Neutrophil (primary cell): ENCODE measurements around the gene ZSWIM6.

Source experiments
- H3K27ac ChIP-seq: fragments of 200-600 bp; sonication (generic); 2 replicates; pipeline ENCODE4 v1.5.1; 2016; ENCODE audit warnings: mild to moderate bottlenecking, moderate library complexity
- H3K27me3 ChIP-seq: fragments of 200-600 bp; sonication (generic); 2 replicates; pipeline ENCODE4 v1.6.0; 2016; ENCODE audit warnings: mild to moderate bottlenecking
- H3K36me3 ChIP-seq: fragments of 200-600 bp; sonication (generic); 2 replicates; pipeline ENCODE4 v1.5.1; 2017
- H3K4me1 ChIP-seq, 2 experiments: fragments of 200-600 bp in 1 of 2; sonication (generic) in 1 of 2; 1 replicate in 1 of 2; 2 replicates in 1 of 2; pipeline versions ENCODE4 v1.5.1 to v1.6.1; 2013 to 2016; ENCODE audit warnings: low read depth in 1 of 2, low read length in 1 of 2, mild to moderate bottlenecking in 1 of 2, moderate library complexity in 1 of 2; ENCODE audit not compliant: control insufficient read depth in 1 of 2, insufficient read depth in 1 of 2
- H3K4me3 ChIP-seq, 2 experiments: fragments of 200-600 bp in 1 of 2; sonication (generic) in 1 of 2; 1 replicate in 1 of 2; 2 replicates in 1 of 2; pipeline ENCODE4 v1.5.1; 2013 to 2016; ENCODE audit warnings: low read depth in 1 of 2, low read length in 1 of 2, mild to moderate bottlenecking in 1 of 2, moderate library complexity in 1 of 2
- H3K9me3 ChIP-seq: fragments of 200-600 bp; sonication (generic); 2 replicates; pipeline ENCODE4 v1.5.1; 2016
- TF ChIP-seq, protein P1 (sequence below): fragments of 200-600 bp; sonication (generic); IDR thresholded peaks from 2 replicates; pipeline ENCODE4 v1.5.1; 2016; ENCODE audit warnings: antibody characterized with exemption

Gene ZSWIM6

GRCh38 chr5:61321669-61322068 is 10.4 kb upstream of the ZSWIM6 start:
- Histone ChIP-seq H3K27me3 (peaks cover 8% of the 10 kb centered on the region), H3K4me3 (no peak overlapping the region), H3K9me3 (no peaks in the 10 kb centered on the region), H3K27ac (no peak overlapping the region), H3K36me3 (no peaks in the 10 kb centered on the region), H3K4me1 (peaks cover 14 to 16% of the 10 kb centered on the region in 2 experiments)
- TF ChIP-seq, protein P1, sequence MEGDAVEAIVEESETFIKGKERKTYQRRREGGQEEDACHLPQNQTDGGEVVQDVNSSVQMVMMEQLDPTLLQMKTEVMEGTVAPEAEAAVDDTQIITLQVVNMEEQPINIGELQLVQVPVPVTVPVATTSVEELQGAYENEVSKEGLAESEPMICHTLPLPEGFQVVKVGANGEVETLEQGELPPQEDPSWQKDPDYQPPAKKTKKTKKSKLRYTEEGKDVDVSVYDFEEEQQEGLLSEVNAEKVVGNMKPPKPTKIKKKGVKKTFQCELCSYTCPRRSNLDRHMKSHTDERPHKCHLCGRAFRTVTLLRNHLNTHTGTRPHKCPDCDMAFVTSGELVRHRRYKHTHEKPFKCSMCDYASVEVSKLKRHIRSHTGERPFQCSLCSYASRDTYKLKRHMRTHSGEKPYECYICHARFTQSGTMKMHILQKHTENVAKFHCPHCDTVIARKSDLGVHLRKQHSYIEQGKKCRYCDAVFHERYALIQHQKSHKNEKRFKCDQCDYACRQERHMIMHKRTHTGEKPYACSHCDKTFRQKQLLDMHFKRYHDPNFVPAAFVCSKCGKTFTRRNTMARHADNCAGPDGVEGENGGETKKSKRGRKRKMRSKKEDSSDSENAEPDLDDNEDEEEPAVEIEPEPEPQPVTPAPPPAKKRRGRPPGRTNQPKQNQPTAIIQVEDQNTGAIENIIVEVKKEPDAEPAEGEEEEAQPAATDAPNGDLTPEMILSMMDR, result no peak

- TF ChIP-seq, protein P1, result no peak
- no peak overlapping the region for H3K27ac ChIP-seq
- H3K9me3 ChIP-seq, result no peaks in the 10 kb centered on the region
- H3K36me3 ChIP-seq, result no peaks in the 10 kb centered on the region
- H3K4me1 ChIP-seq, result peaks cover 14 to 16% of the 10 kb centered on the region in 2 experiments
- no peak overlapping the region for H3K4me3 ChIP-seq
- peaks cover 22% of the 10 kb centered on the region for H3K27me3 ChIP-seq
Observed at GRCh38 chr5:61322738-61323725, 9.0 kb upstream of the ZSWIM6 start.

- Histone ChIP-seq H3K27me3 (peaks cover 48% of the 10 kb centered on the region), H3K9me3 (no peaks in the 10 kb centered on the region), H3K4me1 (peaks cover 8 to 9% of the 10 kb centered on the region in 2 experiments), H3K4me3 (no peak overlapping the region), H3K27ac (no peak overlapping the region), H3K36me3 (no peaks in the 10 kb centered on the region)
- TF ChIP-seq, protein P1, result no peak
Observed at GRCh38 chr5:61327760-61328753, 4.0 kb upstream of the ZSWIM6 start.

DNA sequence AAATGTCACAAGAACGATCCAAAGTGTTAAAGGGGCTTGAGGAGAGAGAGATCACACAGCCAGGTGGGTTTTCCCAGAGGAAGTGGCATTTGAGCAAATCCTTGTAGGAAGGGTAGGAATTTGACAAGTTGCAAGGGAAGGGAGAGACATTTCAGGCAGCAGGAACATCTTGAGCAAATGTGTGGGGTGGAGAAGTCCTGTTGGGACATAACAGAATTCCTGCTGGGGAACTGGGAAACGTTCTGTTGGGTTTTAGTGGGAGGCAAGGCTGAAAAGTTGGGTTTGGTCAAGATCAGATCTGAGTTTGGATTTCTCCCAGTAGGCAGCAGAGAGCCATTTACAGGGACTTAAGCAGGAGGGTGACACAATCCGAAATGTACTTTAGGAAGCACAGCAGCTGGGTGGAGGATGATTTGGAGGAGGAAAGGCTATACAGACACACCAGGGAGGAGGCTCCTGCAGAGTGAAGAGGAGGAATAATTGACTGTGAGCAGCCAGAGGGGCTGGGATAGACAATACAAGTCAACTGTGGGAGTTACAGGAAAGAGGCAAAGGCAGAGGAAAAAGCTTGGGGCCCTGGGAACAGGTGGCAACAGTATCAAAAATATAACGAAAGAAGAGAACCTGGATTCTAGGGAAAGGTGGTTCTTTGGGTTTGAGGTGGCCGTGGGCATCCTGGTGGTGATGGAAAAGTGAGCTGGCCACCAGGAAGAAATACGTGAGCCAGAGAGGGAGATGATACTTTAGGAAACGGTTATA is 3.1 kb upstream of the ZSWIM6 start:
- Histone ChIP-seq H3K36me3 (no peaks in the 10 kb centered on the region), H3K27me3 (peaks cover 48% of the 10 kb centered on the region), H3K27ac (no peak overlapping the region), H3K9me3 (no peaks in the 10 kb centered on the region), H3K4me3 (no peak overlapping the region), H3K4me1 (peaks cover 9 to 11% of the 10 kb centered on the region in 2 experiments)
- TF ChIP-seq, protein P1, result no peak
